HG03439 (cell line): ENCODE measurements around the gene SHC1.
A peak's percentile ranks its signal among the peaks of the same experiment; 100 is the strongest.

Experiments used
- ATAC-seq: cut with Tn5 transposase; IDR thresholded peaks from one replicate; pipeline ENCODE4 v1.9.1; 2021; ENCODE audit warnings: mild to moderate bottlenecking, moderate library complexity; ENCODE audit not compliant: unreplicated experiment

Gene SHC1

GRCh38 chr1:155008015-155008941, 37.7 kb upstream of the SHC1 start:
- ATAC-seq: no peak

- ATAC-seq: no peak
Measured at GRCh38 chr1:155007251-155007828, 36.8 kb upstream of the SHC1 start.

GRCh38 chr1:155006601-155007101, 36.1 kb upstream of the SHC1 start:
- no peak for ATAC-seq

GRCh38 chr1:155005076-155006011, 34.8 kb upstream of the SHC1 start:
- ATAC-seq: no peak

- ATAC-seq: no peak
Measured at GRCh38 chr1:155004352-155005075, 34.0 kb upstream of the SHC1 start.

GRCh38 chr1:155003766-155004351, 33.3 kb upstream of the SHC1 start:
- ATAC-seq: no peak

- no peak for ATAC-seq
Measured at GRCh38 chr1:155003227-155003765, 32.7 kb upstream of the SHC1 start.

- ATAC-seq: no peak
Measured at GRCh38 chr1:155002464-155003226, 32.1 kb upstream of the SHC1 start, which contains the start of gene ZBTB7B. ZBTB7B (plus strand) TSS chr1:155002802; CDS start chr1:155014661, 11,859 bp downstream.

GRCh38 chr1:155001675-155002463, 31.3 kb upstream of the SHC1 start:
- ATAC-seq: peak; percentile 53

GRCh38 chr1:155001425-155001674, 30.8 kb upstream of the SHC1 start:
- ATAC-seq: no peak

GRCh38 chr1:155000726-155001424, 30.3 kb upstream of the SHC1 start:
- peak; percentile 43 for ATAC-seq

GRCh38 chr1:155000411-155000725, 29.8 kb upstream of the SHC1 start:
- ATAC-seq: no peak

GRCh38 chr1:154999571-155000410, 29.2 kb upstream of the SHC1 start:
- no peak for ATAC-seq

- ATAC-seq: no peak
Measured at GRCh38 chr1:154998818-154999570, 28.4 kb upstream of the SHC1 start.

GRCh38 chr1:154998201-154998780, 27.7 kb upstream of the SHC1 start:
- ATAC-seq: no peak
